ENCODE measurements around the gene OSCP1.

The OSCP1 gene

DNA sequence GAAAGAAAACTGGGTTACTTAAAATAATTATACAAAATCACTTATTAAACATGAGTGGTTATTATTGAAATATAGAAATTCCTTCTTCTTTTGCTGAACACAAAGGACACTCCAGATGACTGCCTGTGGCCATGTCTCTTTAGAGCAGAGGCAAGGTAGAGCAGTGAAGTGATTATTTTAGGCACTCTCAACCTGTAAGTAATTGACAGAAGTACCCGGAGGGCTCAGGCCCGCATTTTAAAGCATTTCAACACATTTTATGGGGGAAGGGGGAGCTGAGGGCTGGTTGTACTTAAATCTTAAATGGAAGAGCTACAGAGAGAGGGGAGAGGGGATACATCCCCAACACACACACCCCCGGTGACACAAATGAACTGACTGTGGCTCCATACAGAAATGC is 10.2 kb downstream of the OSCP1 start:
- no peak for TF ChIP-seq CTCF (IDR thresholded peaks at IDR 0.05; ENCODE audit: control insufficient read depth, insufficient read depth, low read depth, low read length, missing control alignments)
- H3K4me3 ChIP-seq (ENCODE audit: control insufficient read depth, low read depth, low read length) = no peak overlapping the region
- no peak for DNase-seq (ENCODE audit: low read depth)

DNA sequence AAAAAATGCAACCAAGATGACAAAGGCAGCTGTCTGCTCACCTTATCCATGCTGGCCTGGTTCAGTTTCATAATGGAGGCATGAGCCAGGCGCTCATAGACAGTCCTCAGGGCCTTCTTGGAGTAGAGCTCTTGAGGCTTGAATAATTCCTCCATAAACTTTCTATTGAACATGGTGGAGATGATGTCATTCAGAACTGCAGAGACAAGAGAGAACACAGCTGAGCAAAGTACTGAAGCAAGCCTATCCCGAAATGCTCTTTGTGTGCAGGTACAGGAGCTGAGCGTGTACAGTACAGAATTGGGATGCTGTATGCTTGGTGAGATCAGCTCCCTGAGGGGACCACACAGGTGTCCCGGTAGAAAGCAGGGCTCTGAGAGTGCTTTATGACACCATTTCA is 11.5 kb downstream of the OSCP1 start:
- no peak overlapping the region for H3K4me3 ChIP-seq (ENCODE audit: control insufficient read depth, low read depth, low read length)
- no peak for DNase-seq (ENCODE audit: low read depth)
- no peak for TF ChIP-seq CTCF (IDR thresholded peaks at IDR 0.05; ENCODE audit: control insufficient read depth, insufficient read depth, low read depth, low read length, missing control alignments)

- H3K4me3 ChIP-seq (ENCODE audit: control insufficient read depth, low read depth, low read length) = no peak overlapping the region
- DNase-seq (ENCODE audit: low read depth) = no peak
- no peak for TF ChIP-seq CTCF (IDR thresholded peaks at IDR 0.05; ENCODE audit: control insufficient read depth, insufficient read depth, low read depth, low read length, missing control alignments)
Observed at GRCh38 chr1:36436821-36437220, 13.4 kb downstream of the OSCP1 start.

GRCh38 chr1:36433102-36433501 is 17.1 kb downstream of the OSCP1 start:
- DNase-seq (ENCODE audit: low read depth) = no peak
- no peak for TF ChIP-seq CTCF (IDR thresholded peaks at IDR 0.05; ENCODE audit: control insufficient read depth, insufficient read depth, low read depth, low read length, missing control alignments)
- no peak overlapping the region for H3K4me3 ChIP-seq (ENCODE audit: control insufficient read depth, low read depth, low read length)

GRCh38 chr1:36432616-36433015 is 17.6 kb downstream of the OSCP1 start:
- no peak for TF ChIP-seq CTCF (IDR thresholded peaks at IDR 0.05; ENCODE audit: control insufficient read depth, insufficient read depth, low read depth, low read length, missing control alignments)
- no peak overlapping the region for H3K4me3 ChIP-seq (ENCODE audit: control insufficient read depth, low read depth, low read length)
- no peak for DNase-seq (ENCODE audit: low read depth)

GRCh38 chr1:36425791-36426190 is 24.5 kb downstream of the OSCP1 start:
- no peak for TF ChIP-seq CTCF (IDR thresholded peaks at IDR 0.05; ENCODE audit: control insufficient read depth, insufficient read depth, low read depth, low read length, missing control alignments)
- DNase-seq (ENCODE audit: low read depth) = no peak
- H3K4me3 ChIP-seq (ENCODE audit: control insufficient read depth, low read depth, low read length) = no peak overlapping the region

DNA sequence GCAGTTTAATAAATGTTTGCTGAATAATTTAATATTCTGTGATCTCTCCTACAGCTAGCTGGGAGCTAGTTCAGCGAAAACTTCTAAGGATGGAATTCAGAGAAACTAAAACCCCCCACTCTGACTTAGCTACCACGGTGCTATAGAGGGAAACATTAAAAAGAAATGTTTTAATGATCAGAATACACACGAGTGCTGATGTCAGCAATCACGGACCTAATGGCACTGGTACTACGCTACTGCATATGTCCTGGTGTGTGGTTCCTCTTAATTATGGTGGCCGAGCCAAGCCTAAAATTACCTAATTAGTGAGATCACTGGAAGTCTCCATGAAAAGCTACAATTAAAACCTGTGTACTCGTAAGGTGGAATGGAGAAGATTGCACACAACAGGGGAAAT is 28.6 kb downstream of the OSCP1 start:
- TF ChIP-seq CTCF (IDR thresholded peaks at IDR 0.05; ENCODE audit: control insufficient read depth, insufficient read depth, low read depth, low read length, missing control alignments) = no peak
- H3K4me3 ChIP-seq (ENCODE audit: control insufficient read depth, low read depth, low read length) = no peak overlapping the region
- no peak for DNase-seq (ENCODE audit: low read depth)

Data from AG09309 (cell line).